T-helper 1 cell treated with Interleukin-12 subunit alpha and Interleukin-12 subunit beta and Interleukin-4 antibody, amounts not matched to agents 30 μg/mL and 1 μg/mL, for 36 hours (primary cell): ENCODE measurements around the gene TSC2.

Experiments used
- H3K27ac Mint-ChIP-seq: one replicate; pipeline ENCODE4 v1.8.0; 2021; ENCODE audit warnings: mild to moderate bottlenecking, mixed read lengths
- H3K27me3 Mint-ChIP-seq: one replicate; pipeline ENCODE4 v1.8.0; 2021; ENCODE audit warnings: low read depth, mixed read lengths
- H3K36me3 Mint-ChIP-seq: one replicate; pipeline ENCODE4 v1.8.0; 2021; ENCODE audit warnings: low read depth, mixed read lengths
- H3K4me1 Mint-ChIP-seq: one replicate; pipeline ENCODE4 v1.8.0; 2021; ENCODE audit warnings: low read depth, mixed read lengths
- H3K4me3 Mint-ChIP-seq: one replicate; pipeline ENCODE4 v1.8.0; 2021; ENCODE audit warnings: mild to moderate bottlenecking, moderate library complexity, mixed read lengths
- H3K9me3 Mint-ChIP-seq: one replicate; pipeline ENCODE4 v1.8.0; 2021; ENCODE audit warnings: mixed read lengths

TSC2 gene

GRCh38 chr16:2076072-2076865 is 28.5 kb downstream of the TSC2 start:
- Mint-ChIP-seq H3K36me3 (peaks cover 7% of the 10 kb centered on the region), H3K27me3 (no peaks in the 10 kb centered on the region), H3K4me1 (no peaks in the 10 kb centered on the region), H3K4me3 (no peak overlapping the region), H3K9me3 (no peaks in the 10 kb centered on the region), H3K27ac (no peak overlapping the region)

DNA sequence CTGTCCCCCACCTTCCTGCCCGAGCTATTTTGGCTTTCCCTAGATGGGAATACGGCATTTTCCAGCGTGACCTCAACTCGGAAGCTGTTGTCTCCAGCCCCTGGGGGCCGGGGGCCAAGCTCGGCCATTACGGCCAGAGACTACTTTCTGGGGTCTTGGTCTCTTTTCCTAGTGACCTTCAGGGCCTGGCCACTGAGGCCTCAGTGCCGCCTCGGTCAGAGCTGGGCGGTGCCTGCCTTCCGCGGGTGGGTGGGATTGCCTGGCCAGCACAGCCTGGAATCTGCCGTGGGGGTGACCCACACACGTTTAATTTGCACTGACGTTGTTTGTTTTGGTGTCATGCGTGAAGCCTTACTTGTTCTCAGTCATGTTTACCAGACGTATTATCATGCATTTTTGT is 29.2 kb downstream of the TSC2 start:
- Mint-ChIP-seq H3K9me3 (no peaks in the 10 kb centered on the region), H3K36me3 (peaks cover 7% of the 10 kb centered on the region), H3K4me1 (no peaks in the 10 kb centered on the region), H3K27me3 (no peaks in the 10 kb centered on the region), H3K4me3 (no peak overlapping the region), H3K27ac (no peak overlapping the region)

DNA sequence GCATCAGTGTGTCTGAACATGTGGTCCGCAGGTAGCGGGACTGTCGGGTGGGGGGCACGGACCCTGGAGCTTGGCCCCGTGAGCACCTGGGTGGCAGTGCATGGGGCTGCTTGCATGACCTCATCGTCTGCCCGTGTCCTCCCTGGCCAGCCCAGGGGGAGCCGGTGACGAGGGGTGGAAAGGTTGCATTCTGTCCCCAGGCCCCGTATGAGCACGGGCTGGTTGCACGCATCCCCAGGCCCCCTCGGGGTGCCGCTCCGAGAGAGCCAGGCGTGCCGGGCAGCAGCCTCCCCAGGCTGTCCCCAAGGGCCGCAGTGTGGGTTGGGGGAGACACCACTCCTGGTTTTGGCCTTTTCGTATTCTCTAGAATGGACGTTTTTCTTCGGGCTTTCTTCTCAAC is 29.9 kb downstream of the TSC2 start:
- H3K9me3 Mint-ChIP-seq: no peaks in the 10 kb centered on the region
- H3K27me3 Mint-ChIP-seq: no peaks in the 10 kb centered on the region
- H3K27ac Mint-ChIP-seq: no peak overlapping the region
- peaks cover 11% of the 10 kb centered on the region for H3K36me3 Mint-ChIP-seq
- H3K4me3 Mint-ChIP-seq: no peak overlapping the region
- H3K4me1 Mint-ChIP-seq: no peaks in the 10 kb centered on the region

DNA sequence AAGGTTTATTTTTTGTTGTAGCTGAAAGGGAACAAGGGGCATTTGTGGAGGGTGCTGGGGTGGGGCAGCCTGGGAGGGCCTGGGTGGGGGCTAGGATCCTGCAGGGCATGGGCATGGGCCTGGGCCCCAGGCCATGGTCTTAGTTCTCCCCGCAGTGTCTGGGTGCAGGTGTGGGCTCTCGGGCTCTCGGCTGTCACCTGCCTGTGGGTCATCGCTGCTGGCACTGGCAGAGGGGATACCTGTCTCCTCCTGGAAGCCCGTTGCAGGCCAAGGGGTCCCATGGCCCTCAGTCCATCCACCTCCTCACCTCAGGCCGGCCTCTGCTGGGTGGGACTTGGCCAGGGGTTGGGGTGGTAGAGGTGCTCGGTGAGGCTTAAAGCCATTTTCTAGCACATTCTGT is 30.3 kb downstream of the TSC2 start:
- Mint-ChIP-seq H3K27me3 (no peaks in the 10 kb centered on the region), H3K4me1 (no peaks in the 10 kb centered on the region), H3K36me3 (peaks cover 11% of the 10 kb centered on the region), H3K9me3 (no peaks in the 10 kb centered on the region), H3K27ac (no peak overlapping the region), H3K4me3 (no peak overlapping the region)

GRCh38 chr16:2078691-2079090 is 30.9 kb downstream of the TSC2 start:
- no peaks in the 10 kb centered on the region for H3K4me1 Mint-ChIP-seq
- H3K27ac Mint-ChIP-seq: no peak overlapping the region
- no peaks in the 10 kb centered on the region for H3K27me3 Mint-ChIP-seq
- H3K36me3 Mint-ChIP-seq: peaks cover 11% of the 10 kb centered on the region
- no peak overlapping the region for H3K4me3 Mint-ChIP-seq
- no peaks in the 10 kb centered on the region for H3K9me3 Mint-ChIP-seq

DNA sequence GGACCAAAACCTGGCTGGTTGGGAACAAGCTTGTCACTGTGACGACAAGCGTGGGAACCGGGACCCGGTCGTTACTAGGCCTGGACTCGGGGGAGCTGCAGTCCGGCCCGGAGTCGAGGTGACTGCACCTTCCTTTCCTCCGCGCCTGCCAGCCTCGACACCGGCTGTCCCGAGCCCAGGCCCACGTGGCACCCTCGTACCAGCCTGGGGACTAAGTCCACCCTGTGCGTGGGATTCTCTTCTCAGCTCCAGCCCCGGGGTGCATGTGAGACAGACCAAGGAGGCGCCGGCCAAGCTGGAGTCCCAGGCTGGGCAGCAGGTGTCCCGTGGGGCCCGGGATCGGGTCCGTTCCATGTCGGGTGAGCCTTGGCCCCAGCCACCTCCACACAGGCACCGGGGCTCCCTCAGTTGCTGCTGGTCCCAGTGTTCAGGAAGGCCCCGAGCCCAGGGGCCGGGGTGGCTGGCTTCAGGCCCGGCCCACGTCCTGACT is 31.6 kb downstream of the TSC2 start:
- H3K9me3 Mint-ChIP-seq: no peaks in the 10 kb centered on the region
- peaks cover 10% of the 10 kb centered on the region for H3K36me3 Mint-ChIP-seq
- H3K27me3 Mint-ChIP-seq: no peaks in the 10 kb centered on the region
- no peak overlapping the region for H3K27ac Mint-ChIP-seq
- H3K4me1 Mint-ChIP-seq: no peaks in the 10 kb centered on the region
- no peak overlapping the region for H3K4me3 Mint-ChIP-seq

- Mint-ChIP-seq H3K4me3 (no peak overlapping the region), H3K9me3 (no peaks in the 10 kb centered on the region), H3K27ac (no peak overlapping the region), H3K4me1 (no peaks in the 10 kb centered on the region), H3K27me3 (no peaks in the 10 kb centered on the region), H3K36me3 (peaks cover 7% of the 10 kb centered on the region)
These were observed 32.2 kb downstream of the TSC2 start for GRCh38 chr16:2079991-2080390.

DNA sequence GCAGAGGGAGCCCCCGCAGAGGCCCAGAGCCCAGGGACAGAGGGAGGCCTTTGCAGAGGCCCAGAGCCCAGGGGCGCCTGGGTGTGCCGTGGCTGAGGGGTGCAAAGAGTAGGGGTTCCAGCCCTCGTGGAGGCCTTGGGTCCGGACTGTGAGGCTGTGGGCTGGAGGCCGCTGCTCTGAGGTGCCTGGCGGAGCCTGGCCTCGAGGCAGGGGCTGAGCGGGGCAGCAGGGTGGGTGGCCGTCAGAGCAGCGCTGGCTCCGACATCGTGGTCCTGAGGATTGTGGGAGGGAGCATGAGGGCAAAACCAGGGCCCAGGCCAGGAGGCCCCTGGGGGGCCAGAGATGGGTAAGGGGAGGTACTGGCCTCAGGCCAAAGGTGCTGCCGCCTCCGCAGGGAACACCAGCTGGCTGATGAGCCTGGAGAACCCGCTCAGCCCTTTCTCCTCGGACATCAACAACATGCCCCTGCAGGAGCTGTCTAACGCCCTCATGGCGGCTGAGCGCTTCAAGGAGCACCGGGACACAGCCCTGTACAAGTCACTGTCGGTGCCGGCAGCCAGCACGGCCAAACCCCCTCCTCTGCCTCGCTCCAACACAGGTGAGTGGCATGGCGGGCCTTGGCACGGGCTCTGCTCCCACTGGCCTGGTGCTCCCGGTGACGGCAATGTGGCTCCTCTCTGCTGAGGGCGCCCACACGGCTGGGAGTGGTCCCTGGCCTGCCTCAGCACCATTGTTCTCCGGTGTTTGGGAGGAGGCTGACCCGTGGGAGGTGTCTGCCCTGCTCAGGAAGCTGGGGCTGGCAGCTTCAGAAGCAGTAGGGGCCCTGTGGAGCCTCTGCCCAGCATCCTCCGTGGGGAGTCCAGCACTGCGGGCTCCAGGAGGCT is 33.7 kb downstream of the TSC2 start:
- no peak overlapping the region for H3K4me3 Mint-ChIP-seq
- H3K36me3 Mint-ChIP-seq: peaks cover 7% of the 10 kb centered on the region
- H3K9me3 Mint-ChIP-seq: no peaks in the 10 kb centered on the region
- H3K27me3 Mint-ChIP-seq: no peaks in the 10 kb centered on the region
- no peaks in the 10 kb centered on the region for H3K4me1 Mint-ChIP-seq
- H3K27ac Mint-ChIP-seq: no peak overlapping the region

DNA sequence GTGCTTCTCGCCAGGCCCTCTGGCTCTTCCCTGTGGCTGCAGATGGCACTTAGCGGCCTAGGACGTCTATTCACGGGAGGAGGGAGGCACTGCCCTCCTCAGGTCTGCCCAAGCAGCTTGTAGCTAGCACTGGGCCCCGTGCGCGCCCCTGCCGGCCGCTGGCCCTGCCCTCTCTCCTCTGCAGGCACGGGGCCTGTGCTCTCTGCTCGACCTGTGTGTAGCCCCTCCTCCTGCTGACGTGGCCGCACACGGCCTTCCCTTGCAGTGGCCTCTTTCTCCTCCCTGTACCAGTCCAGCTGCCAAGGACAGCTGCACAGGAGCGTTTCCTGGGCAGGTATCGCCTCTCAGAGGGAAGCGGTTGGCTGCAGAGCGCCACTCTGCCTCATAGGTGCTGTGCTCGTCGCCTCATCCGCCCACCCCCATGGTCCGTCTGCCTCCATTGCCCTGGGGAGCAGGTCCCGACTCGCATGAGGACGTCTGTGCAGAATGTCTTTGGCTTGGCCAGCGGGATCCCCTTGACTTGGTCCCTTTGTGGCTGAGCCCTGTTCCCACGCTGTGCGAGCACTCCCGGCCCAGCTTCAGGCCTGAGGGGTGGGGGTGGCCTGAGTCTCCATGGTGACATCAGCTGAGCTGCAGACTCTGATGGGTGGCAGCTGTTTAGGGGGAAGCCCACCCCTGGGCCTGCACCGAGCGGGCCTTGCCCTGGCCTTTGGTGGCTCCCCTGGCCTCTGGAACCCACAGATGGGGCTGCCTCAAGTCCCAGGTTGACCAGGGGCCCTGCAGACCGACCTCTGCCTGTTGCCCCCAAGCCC is 34.6 kb downstream of the TSC2 start:
- H3K9me3 Mint-ChIP-seq: no peaks in the 10 kb centered on the region
- no peaks in the 10 kb centered on the region for H3K27me3 Mint-ChIP-seq
- H3K4me1 Mint-ChIP-seq: no peaks in the 10 kb centered on the region
- no peak overlapping the region for H3K27ac Mint-ChIP-seq
- H3K4me3 Mint-ChIP-seq: no peak overlapping the region
- peaks cover 5% of the 10 kb centered on the region for H3K36me3 Mint-ChIP-seq

- Mint-ChIP-seq H3K27me3 (no peaks in the 10 kb centered on the region), H3K27ac (no peak overlapping the region), H3K4me1 (no peaks in the 10 kb centered on the region), H3K9me3 (no peaks in the 10 kb centered on the region), H3K36me3 (peaks cover 4% of the 10 kb centered on the region), H3K4me3 (no peak overlapping the region)
These were observed 35.2 kb downstream of the TSC2 start for GRCh38 chr16:2082983-2083364.

DNA sequence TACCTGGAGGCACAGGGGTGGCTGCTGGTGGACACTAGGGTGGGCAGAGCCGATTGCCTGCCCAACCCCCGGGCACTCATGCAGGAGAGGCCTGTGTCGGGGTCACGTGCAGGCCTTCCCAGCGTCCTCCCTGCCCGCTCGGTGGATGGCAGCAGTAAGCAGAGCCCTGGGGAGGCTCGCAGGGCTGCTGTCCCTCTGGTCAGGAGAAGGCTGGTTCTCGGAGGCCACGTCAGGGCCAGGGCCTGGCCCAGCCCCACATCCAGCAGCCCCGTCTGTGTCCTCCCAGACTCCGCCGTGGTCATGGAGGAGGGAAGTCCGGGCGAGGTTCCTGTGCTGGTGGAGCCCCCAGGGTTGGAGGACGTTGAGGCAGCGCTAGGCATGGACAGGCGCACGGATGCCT is 35.6 kb downstream of the TSC2 start:
- H3K27ac Mint-ChIP-seq: no peak overlapping the region
- H3K9me3 Mint-ChIP-seq: no peaks in the 10 kb centered on the region
- H3K36me3 Mint-ChIP-seq: peaks cover 4% of the 10 kb centered on the region
- no peak overlapping the region for H3K4me3 Mint-ChIP-seq
- no peaks in the 10 kb centered on the region for H3K27me3 Mint-ChIP-seq
- no peaks in the 10 kb centered on the region for H3K4me1 Mint-ChIP-seq

GRCh38 chr16:2083876-2084780 is 36.3 kb downstream of the TSC2 start:
- Mint-ChIP-seq H3K27ac (no peak overlapping the region), H3K27me3 (no peaks in the 10 kb centered on the region), H3K4me1 (no peaks in the 10 kb centered on the region), H3K4me3 (no peak overlapping the region), H3K9me3 (no peaks in the 10 kb centered on the region), H3K36me3 (peaks cover 4% of the 10 kb centered on the region)

DNA sequence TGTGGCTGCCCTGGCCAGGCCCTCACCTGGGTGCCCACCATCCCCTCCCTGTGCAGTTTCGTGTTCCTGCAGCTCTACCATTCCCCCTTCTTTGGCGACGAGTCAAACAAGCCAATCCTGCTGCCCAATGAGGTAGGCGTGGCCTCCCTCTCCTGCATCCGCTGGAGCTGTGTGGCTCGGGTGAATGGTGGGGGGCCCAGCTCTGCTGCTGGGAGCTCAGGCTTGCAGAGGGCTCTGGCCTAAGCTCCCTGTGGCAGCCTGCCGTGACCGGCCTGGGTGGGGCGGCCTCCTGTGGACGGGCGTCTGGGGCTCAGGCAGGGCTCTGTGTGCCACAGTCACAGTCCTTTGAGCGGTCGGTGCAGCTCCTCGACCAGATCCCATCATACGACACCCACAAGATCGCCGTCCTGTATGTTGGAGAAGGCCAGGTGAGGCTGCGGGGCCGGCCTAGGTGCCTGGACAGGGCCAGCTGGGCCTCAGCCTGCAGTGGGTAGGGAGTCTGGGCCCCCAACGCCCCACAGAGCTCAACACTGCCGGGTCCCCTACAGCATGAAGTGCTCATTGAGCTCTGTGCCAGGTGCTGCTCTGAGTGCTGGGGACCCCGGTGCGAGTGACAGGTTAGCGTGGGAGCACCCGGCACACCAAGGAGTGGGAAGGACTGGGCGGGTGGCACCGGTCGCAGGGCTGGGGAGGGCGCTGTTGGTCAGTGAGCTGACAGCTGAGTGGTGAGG is 37.3 kb downstream of the TSC2 start:
- peaks cover 4% of the 10 kb centered on the region for H3K36me3 Mint-ChIP-seq
- no peaks in the 10 kb centered on the region for H3K27me3 Mint-ChIP-seq
- no peaks in the 10 kb centered on the region for H3K4me1 Mint-ChIP-seq
- no peaks in the 10 kb centered on the region for H3K9me3 Mint-ChIP-seq
- H3K27ac Mint-ChIP-seq: no peak overlapping the region
- H3K4me3 Mint-ChIP-seq: no peak overlapping the region
